ENCODE measurements around the gene STAT4.

The STAT4 gene

GRCh38 chr2:191176801-191177438 lies 26.1 kb upstream of the STAT4 start:
- no peaks in the 10 kb centered on the region for H3K36me3 ChIP-seq
- H3K27me3 ChIP-seq: no peaks in the 10 kb centered on the region
- H3K9ac ChIP-seq: no peak overlapping the region
- no peak overlapping the region for H3K4me3 ChIP-seq
- no peak overlapping the region for H3K4me2 ChIP-seq
- no peaks in the 10 kb centered on the region for H3K9me3 ChIP-seq (replicated peaks in 1 of 11)
- no peaks in the 10 kb centered on the region for H4K20me1 ChIP-seq
- no peak for TF ChIP-seq Cebpa-rat (IDR thresholded peaks at IDR 0.05)
- no peak overlapping the region for H3K27ac ChIP-seq
- no peaks in the 10 kb centered on the region for H3K4me1 ChIP-seq

DNA sequence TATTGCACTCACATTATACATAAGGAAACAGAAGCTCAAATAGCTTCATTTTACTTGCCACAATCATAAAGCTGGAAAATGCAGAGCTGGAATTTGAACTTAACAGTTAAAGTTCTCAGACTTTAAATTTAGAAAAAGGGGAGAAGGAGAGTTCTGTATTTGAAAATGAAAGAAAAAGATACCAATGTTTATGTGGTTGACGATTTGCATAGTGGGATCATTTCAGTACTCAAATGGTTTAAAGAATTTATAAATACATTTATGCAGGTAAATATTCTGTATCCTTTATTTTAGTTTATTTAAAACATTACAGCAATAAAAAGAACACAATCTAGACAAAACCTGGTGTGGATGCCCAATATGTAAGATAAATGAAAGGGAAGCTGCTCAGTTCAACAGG lies 25.5 kb upstream of the STAT4 start:
- H4K20me1 ChIP-seq: no peaks in the 10 kb centered on the region
- H3K9me3 ChIP-seq (replicated peaks in 1 of 11): no peaks in the 10 kb centered on the region
- no peak for TF ChIP-seq Cebpa-rat (IDR thresholded peaks at IDR 0.05)
- no peak overlapping the region for H3K4me3 ChIP-seq
- no peak overlapping the region for H3K4me2 ChIP-seq
- H3K9ac ChIP-seq: no peak overlapping the region
- H3K27me3 ChIP-seq: no peaks in the 10 kb centered on the region
- no peaks in the 10 kb centered on the region for H3K36me3 ChIP-seq
- no peak overlapping the region for H3K27ac ChIP-seq
- peaks cover 0 to 2% (median 0%) of the 10 kb centered on the region in 10 experiments; a peak in 3 of 20 replicates for H3K4me1 ChIP-seq

- H3K27me3 ChIP-seq: no peaks in the 10 kb centered on the region
- H4K20me1 ChIP-seq: no peaks in the 10 kb centered on the region
- no peak overlapping the region for H3K9ac ChIP-seq
- no peak overlapping the region for H3K27ac ChIP-seq
- no peak for TF ChIP-seq Cebpa-rat (IDR thresholded peaks at IDR 0.05)
- no peaks in the 10 kb centered on the region for H3K36me3 ChIP-seq
- H3K4me2 ChIP-seq: no peak overlapping the region
- H3K4me3 ChIP-seq: no peak overlapping the region
- peaks cover 0 to 10% (median 0%) of the 10 kb centered on the region in 10 experiments; a peak in 4 of 20 replicates for H3K4me1 ChIP-seq
- H3K9me3 ChIP-seq (replicated peaks in 1 of 11): no peaks in the 10 kb centered on the region
Observed at GRCh38 chr2:191174442-191174841, 23.6 kb upstream of the STAT4 start.

GRCh38 chr2:191173206-191173605 lies 22.4 kb upstream of the STAT4 start:
- Histone ChIP-seq H3K27ac (no peak overlapping the region), H3K9me3 (replicated peaks in 1 of 11) (no peaks in the 10 kb centered on the region), H3K4me2 (no peak overlapping the region), H3K9ac (no peak overlapping the region), H3K4me3 (no peak overlapping the region), H3K27me3 (no peaks in the 10 kb centered on the region), H4K20me1 (no peaks in the 10 kb centered on the region), H3K4me1 (peaks cover 0 to 10% (median 0%) of the 10 kb centered on the region in 10 experiments; a peak in 4 of 20 replicates), H3K36me3 (no peaks in the 10 kb centered on the region)
- no peak for TF ChIP-seq Cebpa-rat (IDR thresholded peaks at IDR 0.05)

DNA sequence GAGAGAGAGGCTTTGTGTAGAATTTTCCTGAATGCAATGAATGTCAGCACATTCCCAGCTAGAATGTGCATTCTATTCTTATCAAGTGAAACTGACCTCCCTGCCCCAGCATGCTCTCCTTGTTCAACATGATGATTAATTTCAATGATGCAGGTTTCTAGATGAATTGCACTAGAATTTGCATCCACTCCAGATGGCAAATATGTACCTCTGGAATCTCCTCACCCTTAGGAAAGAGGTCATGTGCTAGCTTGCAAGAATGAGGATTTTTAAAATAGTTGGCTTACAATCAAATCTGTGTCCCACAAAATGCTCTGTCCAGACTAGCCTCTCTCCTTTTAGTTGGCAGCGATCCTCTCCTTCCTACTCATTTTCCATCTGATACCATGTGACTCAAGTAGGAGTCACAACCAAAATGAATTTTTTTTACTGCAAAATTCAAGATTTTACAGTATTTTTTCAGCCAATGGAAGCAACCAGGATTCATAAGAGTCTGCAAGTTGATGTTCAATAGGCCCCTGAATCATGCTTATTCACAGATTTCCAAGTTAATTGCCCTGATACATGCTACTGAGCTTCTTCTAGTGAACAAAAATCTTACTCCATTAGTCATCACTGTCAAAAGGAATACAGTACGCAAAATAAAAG lies 21.0 kb upstream of the STAT4 start:
- no peak for TF ChIP-seq Cebpa-rat (IDR thresholded peaks at IDR 0.05)
- Histone ChIP-seq H3K4me3 (no peak overlapping the region), H3K27ac (no peak overlapping the region), H3K36me3 (no peaks in the 10 kb centered on the region), H4K20me1 (no peaks in the 10 kb centered on the region), H3K9ac (no peak overlapping the region), H3K4me2 (no peak overlapping the region), H3K4me1 (peaks cover 0 to 10% (median 0%) of the 10 kb centered on the region in 10 experiments; a peak in 4 of 20 replicates), H3K9me3 (replicated peaks in 1 of 11) (no peaks in the 10 kb centered on the region), H3K27me3 (no peaks in the 10 kb centered on the region)

GRCh38 chr2:191171286-191171685 lies 20.5 kb upstream of the STAT4 start:
- Histone ChIP-seq H3K4me3 (no peak overlapping the region), H3K36me3 (no peaks in the 10 kb centered on the region), H3K9me3 (replicated peaks in 1 of 11) (no peaks in the 10 kb centered on the region), H3K4me2 (no peak overlapping the region), H3K27ac (no peak overlapping the region), H4K20me1 (no peaks in the 10 kb centered on the region), H3K4me1 (peaks cover 0 to 10% (median 0%) of the 10 kb centered on the region in 10 experiments; a peak in 4 of 20 replicates), H3K27me3 (no peaks in the 10 kb centered on the region), H3K9ac (no peak overlapping the region)
- no peak for TF ChIP-seq Cebpa-rat (IDR thresholded peaks at IDR 0.05)

DNA sequence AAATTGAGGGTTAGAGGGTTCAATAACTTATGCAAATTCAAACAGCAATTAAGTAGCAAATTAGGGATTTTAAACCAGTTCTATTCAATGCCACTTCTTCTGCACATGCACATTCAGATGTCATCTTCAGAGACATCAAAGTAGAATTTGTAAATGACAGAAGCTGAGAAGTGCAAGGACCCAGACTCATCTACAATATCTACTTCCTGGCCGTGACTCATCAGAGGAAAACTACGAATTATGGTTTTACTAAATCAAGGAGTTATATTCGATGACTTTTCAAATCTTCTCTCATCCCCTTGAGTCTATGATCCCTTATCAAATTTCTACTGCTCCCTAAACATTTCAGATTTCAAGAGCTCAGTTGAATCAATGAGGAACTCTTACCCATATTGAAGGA lies 20.0 kb upstream of the STAT4 start:
- Histone ChIP-seq H3K9ac (no peak overlapping the region), H3K27me3 (no peaks in the 10 kb centered on the region), H3K4me1 (peaks cover 0 to 10% (median 0%) of the 10 kb centered on the region in 10 experiments; a peak in 4 of 20 replicates), H3K36me3 (no peaks in the 10 kb centered on the region), H3K4me3 (no peak overlapping the region), H3K27ac (no peak overlapping the region), H4K20me1 (no peaks in the 10 kb centered on the region), H3K9me3 (replicated peaks in 1 of 11) (no peaks in the 10 kb centered on the region), H3K4me2 (peak overlapping the region in 1 of 11 experiments; percentile 4; a peak in 2 of 22 replicates)
- TF ChIP-seq Cebpa-rat (IDR thresholded peaks at IDR 0.05): no peak

DNA sequence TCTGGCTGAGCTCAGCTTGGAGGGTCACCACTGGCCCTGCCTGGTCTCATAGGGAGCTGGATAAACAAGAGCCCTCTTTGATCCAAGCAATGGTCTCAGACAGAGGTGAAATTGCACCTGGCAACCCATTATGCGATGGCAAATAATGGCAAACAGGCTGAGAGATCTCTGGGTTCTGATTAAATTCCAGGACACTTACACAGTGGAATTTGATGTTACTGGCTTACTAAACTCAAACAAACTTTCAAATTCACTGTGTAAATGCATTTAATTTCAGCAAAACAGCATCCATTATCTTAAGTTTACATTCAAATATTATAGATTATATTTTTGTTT lies 19.5 kb upstream of the STAT4 start:
- Histone ChIP-seq H3K9me3 (replicated peaks in 1 of 11) (no peaks in the 10 kb centered on the region), H3K4me3 (no peak overlapping the region), H3K4me2 (no peak overlapping the region), H4K20me1 (no peaks in the 10 kb centered on the region), H3K36me3 (no peaks in the 10 kb centered on the region), H3K4me1 (peaks cover 0 to 10% (median 0%) of the 10 kb centered on the region in 10 experiments; a peak in 4 of 20 replicates), H3K9ac (no peak overlapping the region), H3K27me3 (no peaks in the 10 kb centered on the region), H3K27ac (no peak overlapping the region)
- no peak for TF ChIP-seq Cebpa-rat (IDR thresholded peaks at IDR 0.05)

DNA sequence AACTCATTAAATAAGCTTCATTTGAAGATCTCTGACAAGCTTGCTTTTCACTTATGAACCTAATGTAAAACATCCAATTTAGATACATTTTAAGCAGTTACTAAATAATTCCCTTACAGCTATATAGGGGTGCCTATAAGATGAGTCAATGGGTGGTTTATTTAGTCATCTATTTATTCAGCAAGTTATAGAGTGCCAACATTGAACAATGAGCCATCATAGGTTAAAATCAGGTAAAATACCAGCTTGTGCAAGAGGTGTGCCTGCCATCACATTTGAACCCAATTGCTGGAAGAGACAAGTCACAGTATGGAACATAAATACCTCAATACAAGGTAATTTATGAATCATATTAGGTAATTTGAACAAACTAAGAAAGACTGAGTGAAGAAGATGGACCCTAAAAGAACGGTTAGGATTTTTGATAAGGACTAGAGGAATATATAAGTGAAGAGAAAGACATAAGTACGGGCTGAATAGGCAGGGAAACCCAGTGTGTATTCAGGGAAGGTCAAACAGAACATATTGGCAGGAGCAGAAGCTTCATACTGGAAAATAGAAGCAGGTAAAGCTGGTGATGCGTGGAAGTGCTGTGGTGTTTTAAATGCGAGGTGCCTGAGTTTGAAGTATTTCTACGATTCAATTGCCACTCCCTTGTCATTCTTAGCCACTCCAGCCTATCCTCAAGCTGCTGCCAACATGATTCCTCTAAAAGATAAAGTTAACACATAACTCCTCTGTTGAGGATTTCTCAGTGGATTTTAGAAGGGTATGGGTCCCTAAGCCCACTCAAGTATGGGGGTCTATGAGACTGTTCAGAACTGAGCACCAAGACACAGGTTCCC lies 18.9 kb upstream of the STAT4 start:
- H3K4me1 ChIP-seq: peaks cover 0 to 10% (median 0%) of the 10 kb centered on the region in 10 experiments; a peak in 4 of 20 replicates

More for the DNA sequence above, 18.9 kb upstream of the STAT4 start:
- H3K9ac ChIP-seq: no peak overlapping the region
- no peaks in the 10 kb centered on the region for H3K36me3 ChIP-seq
- no peak overlapping the region for H3K27ac ChIP-seq
- H3K9me3 ChIP-seq (replicated peaks in 1 of 11): no peaks in the 10 kb centered on the region
- no peaks in the 10 kb centered on the region for H4K20me1 ChIP-seq
- H3K27me3 ChIP-seq: no peaks in the 10 kb centered on the region
- no peak overlapping the region for H3K4me2 ChIP-seq
- TF ChIP-seq Cebpa-rat (IDR thresholded peaks at IDR 0.05): no peak
- H3K4me3 ChIP-seq: no peak overlapping the region
